HG03060 (cell line): ENCODE results near the gene GGCX.
"Not testable (repeated sequence)": the region's sequence is repeated elsewhere in the genome, so short reads cannot be mapped to it uniquely, and the experiment has no call there.

Experiments used
- ATAC-seq: cut with Tn5 transposase; IDR thresholded peaks from one replicate; pipeline ENCODE4 v1.9.1; 2021; ENCODE audit warnings: low read depth, moderate number of reproducible peaks; ENCODE audit not compliant: unreplicated experiment

The GGCX gene

GRCh38 chr2:85544915-85545779 is 16.1 kb downstream of the GGCX start:
- not testable (repeated sequence) for ATAC-seq

- ATAC-seq: not testable (repeated sequence)
These were observed 17.0 kb downstream of the GGCX start for GRCh38 chr2:85544254-85544691.

GRCh38 chr2:85542777-85543176 is 18.5 kb downstream of the GGCX start:
- ATAC-seq: no peak

GRCh38 chr2:85541753-85542457 is 19.4 kb downstream of the GGCX start:
- no peak for ATAC-seq

- ATAC-seq: no peak
These were observed 20.0 kb downstream of the GGCX start for GRCh38 chr2:85541262-85541661.

- no peak for ATAC-seq
These were observed 21.1 kb downstream of the GGCX start for GRCh38 chr2:85540133-85540648.

- no peak for ATAC-seq
These were observed 21.7 kb downstream of the GGCX start for GRCh38 chr2:85539361-85540132.

- ATAC-seq: peak; percentile 43
These were observed 22.6 kb downstream of the GGCX start, which contains the start of gene MAT2A for GRCh38 chr2:85538507-85539360. Gene MAT2A, plus strand, starts transcription at chr2:85539168. Its CDS starts 120 bp downstream, at chr2:85539288.

GRCh38 chr2:85537600-85538506 is 23.4 kb downstream of the GGCX start:
- ATAC-seq: no peak

- ATAC-seq: no peak
These were observed 24.8 kb downstream of the GGCX start for GRCh38 chr2:85536479-85536878.

- no peak for ATAC-seq
These were observed 26.4 kb downstream of the GGCX start for GRCh38 chr2:85534881-85535280.

GRCh38 chr2:85534099-85534498 is 27.2 kb downstream of the GGCX start:
- ATAC-seq: no peak

- ATAC-seq: no peak
These were observed 29.7 kb downstream of the GGCX start for GRCh38 chr2:85531589-85531988.

- ATAC-seq: no peak
These were observed 31.5 kb downstream of the GGCX start for GRCh38 chr2:85529809-85530208.

GRCh38 chr2:85528355-85528754 is 32.9 kb downstream of the GGCX start:
- no peak for ATAC-seq

- no peak for ATAC-seq
These were observed 33.5 kb downstream of the GGCX start for GRCh38 chr2:85527787-85528186.

- no peak for ATAC-seq
These were observed 35.7 kb downstream of the GGCX start for GRCh38 chr2:85525567-85525966.

GRCh38 chr2:85525029-85525428 is 36.3 kb downstream of the GGCX start:
- no peak for ATAC-seq
